Hematopoietic multipotent progenitor cell treated with erythropoietin and hydrocortisone succinate and interleukin-3 and kit ligand, for 6 days (in vitro differentiated cells): ENCODE results near the gene NLN.
A peak's percentile ranks its signal among the peaks of the same experiment; 100 is the strongest.
"Not testable (repeated sequence)": the region's sequence is repeated elsewhere in the genome, so short reads cannot be mapped to it uniquely, and the experiment has no call there.

Source experiments
- DNase-seq: peaks from one replicate; pipeline ENCODE4 v3.0.0-alpha.2; 2015

Gene NLN

DNA sequence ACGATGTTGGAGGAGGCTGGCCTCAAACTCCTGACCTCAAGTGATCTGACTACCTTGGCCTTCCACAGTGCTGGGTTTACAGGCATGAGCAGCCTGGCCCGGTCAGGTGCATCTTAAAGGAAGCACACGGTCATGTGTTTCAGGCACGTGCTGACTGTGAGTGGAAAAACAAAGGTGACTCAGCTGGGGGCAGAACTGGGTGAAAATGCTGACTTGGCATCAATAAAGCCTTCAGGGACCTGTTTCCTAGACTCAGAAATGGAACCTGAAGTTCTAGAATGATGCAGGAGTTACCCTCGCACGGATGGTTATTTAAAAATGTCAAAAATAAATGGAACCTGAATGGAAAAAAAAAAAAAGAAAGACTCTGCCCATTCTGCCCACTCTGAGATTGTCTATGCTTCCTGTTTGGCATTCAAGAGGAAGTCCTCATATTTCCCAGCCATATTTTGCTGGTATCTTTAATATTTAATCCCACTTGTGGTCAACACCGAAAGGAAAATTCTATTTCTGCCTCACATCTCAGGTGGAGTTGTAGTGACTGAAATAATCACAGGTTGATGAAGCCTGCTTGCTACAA, 12.3 kb downstream of the NLN start:
- not testable (repeated sequence) for DNase-seq

DNA sequence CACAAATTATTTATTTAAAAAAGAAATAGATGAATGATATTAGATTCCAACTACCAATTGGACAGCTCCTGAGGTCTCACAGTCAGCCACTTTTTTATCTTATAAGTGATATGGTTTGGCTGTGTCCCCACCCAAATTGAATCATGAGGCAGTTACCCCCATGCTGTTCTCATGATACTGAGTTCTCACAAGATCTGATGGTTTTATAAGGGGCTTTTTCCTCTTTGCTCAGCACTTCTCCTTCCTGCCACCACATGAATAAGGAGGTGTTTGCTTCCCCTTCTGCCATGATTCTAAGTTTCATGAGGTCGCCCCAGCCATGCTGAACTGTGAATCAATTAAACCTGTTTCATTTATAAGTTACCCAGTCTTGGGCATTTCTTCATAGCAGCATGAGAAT, 12.9 kb downstream of the NLN start:
- peak; percentile 56 for DNase-seq

DNA sequence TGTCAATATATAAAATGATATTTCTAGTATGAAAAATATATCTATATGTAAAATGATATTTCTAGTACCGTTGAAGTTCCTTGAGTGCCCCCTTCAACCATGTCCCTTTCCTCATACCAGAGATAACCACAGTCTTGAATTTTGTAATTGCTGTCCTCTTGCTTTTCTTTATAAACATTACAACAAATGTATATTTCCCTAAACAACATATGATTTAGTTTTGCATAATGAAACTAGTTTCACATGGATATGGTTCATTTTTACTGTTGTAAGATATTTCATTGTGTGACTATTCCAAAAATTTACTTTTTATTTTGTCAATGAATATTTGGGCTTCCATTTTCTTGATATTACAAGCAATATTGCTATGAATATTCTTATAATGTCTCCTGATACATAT, 14.0 kb downstream of the NLN start:
- DNase-seq = no peak

DNA sequence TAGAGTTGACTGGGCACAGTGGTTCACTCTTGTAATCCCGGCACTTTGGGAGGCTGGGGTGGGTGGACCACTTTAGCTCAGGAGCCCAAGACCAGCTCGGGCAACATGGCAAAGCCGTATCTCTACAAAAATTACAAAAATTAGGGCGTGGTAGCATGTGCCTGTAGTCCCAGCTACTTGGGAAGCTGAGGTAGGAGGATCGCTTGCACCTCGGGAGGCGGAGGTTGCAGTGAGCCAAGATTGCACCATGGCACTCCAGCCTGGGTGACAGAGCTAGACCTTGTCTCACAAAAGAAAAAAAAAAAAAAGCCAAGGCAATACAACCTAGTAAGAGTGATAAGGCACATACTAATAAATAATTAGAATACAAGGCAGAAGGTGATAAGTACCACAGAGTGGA, 15.8 kb downstream of the NLN start:
- DNase-seq = no peak

DNA sequence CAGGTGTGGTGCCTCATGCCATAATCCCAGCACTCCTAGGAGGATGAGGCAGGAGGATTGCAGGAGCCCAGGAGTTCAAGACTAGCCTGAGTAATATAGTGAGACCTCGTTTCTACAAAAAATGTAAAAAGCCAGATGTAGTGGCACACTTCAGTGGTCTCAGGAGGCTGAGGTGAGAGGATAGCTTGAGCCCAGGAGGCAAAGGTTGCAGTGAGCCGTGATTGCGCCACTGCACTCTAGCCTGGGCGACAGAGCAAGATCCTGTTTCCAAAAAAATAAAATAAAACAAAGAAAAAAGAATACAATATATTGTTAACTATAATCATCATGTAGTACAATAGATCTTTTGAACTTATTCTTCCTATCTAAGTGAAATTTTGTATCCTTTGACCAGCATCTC, 16.3 kb downstream of the NLN start:
- no peak for DNase-seq

DNA sequence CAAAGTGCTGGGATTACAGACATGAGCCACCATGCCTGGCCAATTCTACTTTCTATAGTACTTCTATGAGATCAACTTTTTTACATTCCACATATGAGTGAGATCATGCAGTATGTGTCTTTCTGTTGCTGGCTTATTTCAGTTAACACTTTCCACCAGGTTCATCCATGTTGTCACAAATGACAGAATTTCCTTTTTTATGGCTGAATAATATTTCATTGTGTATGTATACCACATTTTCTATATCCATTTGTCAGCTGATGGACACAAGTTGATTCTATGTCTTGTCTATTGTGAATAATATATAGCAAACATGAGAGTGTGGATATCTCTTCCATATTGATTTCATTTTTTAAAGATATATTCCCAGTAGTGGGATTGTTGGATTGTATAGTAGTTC, 17.2 kb downstream of the NLN start:
- no peak for DNase-seq

DNA sequence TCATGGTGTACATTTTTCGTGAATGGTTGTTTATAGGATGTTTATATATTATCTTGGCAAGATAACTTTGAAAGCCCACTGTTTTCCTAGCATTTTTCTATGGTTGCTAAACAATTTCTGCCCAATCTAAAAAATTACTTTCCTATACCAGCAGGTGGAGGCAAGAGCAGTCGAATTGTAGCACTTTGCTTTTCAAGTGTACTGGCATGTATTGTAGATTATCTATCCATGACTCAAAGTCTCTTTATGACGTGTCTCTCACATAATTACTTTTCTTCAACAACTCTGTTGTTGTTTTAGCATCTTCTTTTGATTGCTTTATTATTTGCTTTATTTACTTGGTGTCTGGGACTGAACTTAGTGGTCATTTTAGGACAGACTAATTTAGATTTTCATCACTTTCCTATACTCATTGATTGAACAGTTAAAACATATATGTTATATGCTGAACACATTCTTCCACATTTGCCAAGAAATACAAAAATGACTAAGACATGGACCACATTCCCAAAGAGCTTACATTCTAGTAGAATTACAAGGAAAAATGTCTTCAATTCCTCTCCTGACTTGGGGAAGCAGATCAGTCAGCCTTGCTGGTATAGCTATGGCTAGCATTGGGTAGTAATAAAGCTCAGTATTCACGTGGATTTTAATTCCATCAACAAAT, 20.7 kb downstream of the NLN start:
- DNase-seq = peak; percentile 87

DNA sequence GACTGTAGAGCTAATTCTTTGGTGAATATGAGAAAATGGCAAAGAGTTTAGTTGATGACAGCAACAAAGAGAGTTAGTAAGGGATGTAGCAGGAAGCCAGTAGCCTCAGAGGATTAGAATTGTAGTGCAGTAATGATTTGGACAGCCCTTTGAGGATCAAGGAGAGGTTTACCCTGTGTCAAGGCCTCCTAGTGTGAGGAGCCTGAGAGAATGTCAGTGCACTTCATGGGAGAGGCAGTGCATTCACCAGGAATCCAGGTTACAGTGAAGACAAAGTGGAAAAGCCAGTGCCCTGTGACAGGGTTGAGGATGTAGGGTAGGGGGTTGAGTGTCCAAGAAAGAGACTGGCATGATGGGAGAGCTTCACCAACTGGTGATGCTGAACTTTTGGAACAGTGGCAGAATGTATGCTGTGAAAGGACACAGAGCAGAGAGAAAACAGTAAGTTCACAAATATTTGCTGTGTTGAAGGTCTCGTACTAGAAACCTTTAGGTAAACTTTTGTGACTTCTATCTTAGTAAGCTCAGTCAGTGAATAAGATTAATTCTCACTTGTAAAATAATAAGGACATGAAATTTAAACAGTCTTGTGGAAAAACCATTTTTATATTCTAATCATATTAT, 27.3 kb downstream of the NLN start:
- DNase-seq = no peak

DNA sequence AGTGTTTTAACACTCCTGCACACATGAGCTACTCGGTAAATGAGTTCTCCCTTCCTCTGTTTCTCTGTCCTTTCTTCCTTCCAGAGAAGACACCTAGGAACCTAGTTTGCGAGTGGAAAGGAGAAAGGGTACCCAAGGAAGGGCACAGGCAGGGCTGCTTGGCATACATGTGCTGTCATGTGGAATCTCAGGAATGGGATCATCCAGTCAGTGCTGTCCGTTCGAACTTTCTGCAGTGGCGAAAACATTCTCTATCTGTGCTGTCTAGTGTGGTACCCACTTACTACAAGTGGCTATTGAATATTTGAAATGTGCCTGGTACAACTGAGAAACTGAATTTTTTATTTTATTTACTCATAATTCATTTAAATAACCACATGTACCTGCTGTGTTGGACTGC, 28.0 kb downstream of the NLN start:
- no peak for DNase-seq

DNA sequence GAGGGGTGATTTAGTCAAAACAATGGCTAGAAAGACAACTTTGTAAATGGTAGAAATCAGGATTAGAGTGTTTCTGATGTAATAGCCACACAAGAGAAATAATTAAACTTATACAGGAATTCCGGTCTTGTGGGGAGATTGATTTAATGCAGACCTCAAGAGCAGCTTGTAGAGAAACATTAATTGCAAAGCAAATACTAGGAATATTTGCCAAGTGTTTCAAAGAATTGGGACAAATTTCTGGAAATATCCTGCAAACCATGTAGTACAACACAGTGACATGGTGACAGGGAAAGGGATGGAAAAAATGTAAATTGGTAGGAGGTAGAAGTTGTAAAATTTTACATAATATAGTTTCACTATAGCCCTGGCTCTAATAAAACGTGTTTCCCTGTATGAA, 28.9 kb downstream of the NLN start:
- DNase-seq = no peak

DNA sequence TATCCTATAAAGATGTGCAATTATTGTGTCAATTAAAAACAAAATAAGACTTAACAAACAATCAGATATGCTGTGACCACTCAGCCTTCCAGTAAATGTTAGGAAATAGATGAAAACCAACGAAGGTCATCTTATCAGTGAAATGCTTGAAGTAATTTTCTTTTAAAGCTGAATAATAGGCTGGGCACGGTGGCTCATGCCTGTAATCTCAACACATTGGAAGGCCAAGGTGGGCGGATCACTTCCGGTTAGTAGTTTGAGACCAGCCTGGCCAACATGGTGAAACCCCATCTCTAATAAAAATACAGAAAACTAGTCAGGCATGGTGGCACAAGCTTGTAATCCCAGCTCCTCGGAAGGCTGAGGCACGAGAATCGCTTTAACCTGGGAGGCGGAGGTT, 31.2 kb downstream of the NLN start:
- no peak for DNase-seq

DNA sequence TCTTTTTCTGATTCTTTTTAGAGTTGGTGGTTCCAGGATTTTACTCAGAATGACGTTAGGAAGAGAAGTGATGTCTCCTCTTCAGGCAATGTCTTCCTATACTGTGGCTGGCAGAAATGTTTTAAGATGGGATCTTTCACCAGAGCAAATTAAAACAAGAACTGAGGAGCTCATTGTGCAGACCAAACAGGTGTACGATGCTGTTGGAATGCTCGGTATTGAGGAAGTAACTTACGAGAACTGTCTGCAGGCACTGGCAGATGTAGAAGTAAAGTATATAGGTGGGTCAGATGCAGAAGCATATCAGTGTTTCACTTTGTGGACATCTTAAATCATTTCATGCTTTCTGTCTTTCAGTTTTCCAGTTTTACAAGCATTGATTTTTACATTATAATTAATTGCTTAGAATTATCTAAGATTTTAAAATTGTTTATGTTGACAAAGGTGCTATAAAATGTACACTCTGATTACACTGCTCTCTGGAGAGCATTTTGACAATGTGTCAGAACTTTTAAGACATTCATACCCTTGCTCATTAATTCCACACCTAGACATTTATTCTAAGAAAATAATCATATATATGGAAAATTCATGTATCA, 36.6 kb downstream of the NLN start:
- no peak for DNase-seq

DNA sequence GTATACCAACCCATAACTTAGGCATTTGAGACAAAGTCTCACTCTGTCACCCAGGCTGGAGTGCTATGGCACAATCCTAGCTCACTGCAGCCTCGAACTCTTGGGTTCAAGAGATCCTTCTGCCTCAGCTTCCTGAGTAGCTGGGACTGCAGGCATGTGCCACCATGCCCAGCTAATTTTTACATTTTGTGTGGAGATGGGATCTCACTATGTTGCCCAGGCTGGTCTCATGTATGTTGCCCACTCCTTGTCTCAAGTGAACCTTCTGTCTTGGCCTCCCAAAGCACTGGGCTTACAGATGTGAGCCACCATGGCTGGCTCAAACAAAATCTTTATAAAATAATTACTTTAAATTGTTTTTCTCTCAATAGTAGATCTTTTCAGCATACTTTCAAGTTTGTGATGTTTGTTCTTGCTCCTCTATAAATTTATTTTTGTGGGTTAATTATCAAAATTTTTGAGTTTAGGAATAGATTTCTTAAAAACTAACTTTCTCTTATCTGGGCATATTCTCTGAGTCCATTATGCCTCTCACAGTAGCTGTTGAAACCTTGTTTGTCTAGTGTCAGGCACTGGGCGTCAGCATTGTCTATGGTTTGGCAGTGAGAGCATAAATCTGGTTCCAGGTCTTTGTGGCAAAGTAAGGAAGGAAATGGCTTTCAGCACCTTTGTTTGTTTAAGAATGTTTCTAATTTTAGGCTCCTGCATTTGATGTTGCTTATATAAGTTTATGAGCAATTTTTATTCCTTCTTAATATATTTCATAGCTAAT, 38.7 kb downstream of the NLN start:
- no peak for DNase-seq

DNA sequence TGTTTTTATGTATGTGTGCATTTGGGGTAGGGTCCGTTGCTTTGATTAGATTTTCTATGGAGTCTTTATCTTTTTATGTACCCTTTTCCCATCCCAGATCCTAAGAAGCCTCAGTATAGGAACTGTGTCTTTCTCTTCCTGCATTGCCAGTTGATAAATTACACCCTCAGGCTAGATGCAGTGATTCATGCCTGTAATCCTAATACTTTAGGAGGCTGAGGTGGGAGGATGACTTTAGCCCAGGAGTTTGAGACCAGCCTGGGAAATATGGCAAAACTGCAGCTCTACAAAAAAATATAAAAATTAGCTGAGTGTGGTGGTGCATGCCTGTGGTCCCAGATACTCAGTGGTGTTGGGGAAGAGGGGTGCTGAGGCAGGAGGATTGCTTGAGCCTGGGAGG, 40.2 kb downstream of the NLN start:
- no peak for DNase-seq

DNA sequence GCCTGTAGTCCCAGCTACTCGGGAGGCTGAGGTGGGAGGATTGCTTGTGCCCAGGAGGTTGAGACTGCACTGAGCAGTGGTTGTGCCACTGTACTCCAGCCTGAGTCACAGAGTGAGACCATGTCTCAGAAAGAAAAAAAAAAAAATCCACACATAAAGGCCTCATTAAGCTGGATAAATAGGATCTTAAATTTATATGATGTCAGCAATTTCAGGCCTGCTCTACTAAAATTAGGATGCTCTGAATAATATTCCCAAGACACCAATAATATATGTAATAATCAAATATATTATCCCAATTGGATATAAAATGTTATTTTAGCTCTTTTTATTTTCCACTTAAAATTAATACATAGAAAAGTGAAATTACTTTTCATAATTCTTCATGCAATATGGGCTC, 43.6 kb downstream of the NLN start:
- no peak for DNase-seq

DNA sequence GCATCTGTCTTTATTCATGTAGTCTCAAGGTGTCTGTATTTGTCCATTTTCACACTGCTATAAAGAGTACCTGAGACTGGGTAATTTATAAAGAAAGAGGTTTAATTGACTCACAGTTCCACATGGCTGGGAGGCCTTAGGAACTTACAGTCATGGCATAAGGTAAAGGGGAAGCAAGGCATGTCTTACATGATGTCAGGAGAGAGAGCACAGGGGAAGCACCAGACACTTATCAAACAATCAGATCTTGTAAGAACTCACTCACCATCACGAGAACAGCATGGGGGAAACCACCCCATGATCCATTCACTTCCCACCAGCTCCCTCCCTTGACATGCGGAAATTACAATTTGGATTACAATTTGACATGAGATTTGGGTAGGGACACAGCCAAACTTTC, 44.2 kb downstream of the NLN start:
- no peak for DNase-seq

DNA sequence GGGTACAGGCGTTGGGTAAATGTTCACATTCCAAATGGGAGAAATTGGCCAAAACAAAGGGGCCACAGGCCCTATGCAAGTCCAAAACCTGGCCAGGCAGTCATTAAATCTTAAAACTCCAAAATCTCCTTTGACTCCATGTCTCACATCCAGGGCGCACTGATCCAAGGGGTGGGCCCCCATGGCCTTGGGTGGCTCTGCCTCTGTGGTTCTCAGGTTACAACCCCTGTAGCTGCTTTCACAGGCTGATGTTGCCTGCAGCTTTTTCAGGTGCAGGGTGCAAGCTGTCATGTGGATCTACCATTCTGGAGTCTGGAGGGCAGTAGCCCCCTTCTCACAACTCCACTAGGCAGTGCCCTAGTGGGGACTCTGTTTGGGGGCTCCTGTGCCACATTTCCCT, 44.8 kb downstream of the NLN start:
- DNase-seq = no peak

DNA sequence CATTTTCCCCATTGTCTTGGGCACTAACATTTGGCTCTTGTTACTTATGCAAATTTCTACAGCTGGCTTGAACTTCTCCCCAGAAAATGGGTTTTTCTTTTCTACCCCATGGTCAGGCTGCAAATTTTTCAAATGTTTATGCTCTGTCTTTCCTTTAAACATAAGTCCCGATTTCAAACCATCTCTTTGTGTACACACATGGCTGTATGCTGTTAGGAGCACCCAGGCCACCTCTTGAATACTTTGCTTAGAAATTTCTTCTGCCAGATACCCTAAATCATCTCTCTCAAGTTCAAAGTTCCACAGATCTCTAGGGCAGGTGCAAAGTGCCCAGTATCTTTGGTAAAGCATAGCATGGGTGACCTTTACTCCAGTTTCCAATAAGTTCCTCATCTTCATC, 45.6 kb downstream of the NLN start:
- no peak for DNase-seq

DNA sequence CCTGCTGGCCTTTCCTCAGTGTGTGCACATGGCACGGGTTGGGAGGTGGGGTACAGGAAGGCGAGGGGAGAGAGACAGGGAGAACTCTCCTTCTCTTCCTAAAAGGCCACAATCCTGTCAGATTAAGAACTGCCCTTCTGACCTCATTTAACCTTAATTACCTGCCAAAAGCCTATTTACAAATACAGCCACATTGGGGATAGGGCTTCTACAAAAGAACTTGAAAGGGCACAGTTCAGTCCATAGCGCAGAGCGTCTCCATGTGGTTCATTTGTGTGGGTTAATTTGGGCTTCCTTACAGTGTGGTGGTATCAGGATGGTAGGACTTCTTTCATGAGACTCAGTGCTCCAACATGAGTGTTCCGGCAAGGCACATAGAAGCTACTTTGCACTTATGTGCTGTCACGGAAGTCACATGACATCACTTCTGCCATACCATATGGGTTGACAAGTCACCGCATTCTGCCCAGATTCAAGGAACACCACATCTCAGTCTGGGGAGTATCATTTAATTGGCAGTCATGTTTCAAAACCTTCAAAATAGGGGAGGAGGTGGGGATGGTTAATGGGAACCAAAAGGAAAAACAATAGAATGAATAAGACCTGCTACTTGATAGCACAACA, 46.8 kb downstream of the NLN start:
- DNase-seq = no peak

DNA sequence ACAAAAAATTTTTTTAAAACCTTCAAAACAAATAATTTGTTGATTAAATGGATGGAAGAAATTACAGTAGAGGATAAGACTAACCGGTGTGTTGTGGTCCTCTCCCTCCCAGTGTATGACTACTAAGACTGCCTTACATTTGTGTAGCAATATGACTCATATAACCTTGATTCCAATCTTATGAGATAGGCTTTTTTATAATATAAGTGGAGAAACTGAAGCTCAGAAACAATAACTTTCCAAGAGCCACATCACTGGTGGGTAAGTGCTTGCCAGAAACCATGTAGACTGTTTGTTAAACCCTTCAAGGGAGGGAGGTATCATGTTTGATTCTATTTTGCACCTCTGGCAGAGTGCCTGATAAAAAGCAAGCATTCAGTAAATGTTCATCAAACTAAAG, 47.5 kb downstream of the NLN start:
- DNase-seq = no peak

DNA sequence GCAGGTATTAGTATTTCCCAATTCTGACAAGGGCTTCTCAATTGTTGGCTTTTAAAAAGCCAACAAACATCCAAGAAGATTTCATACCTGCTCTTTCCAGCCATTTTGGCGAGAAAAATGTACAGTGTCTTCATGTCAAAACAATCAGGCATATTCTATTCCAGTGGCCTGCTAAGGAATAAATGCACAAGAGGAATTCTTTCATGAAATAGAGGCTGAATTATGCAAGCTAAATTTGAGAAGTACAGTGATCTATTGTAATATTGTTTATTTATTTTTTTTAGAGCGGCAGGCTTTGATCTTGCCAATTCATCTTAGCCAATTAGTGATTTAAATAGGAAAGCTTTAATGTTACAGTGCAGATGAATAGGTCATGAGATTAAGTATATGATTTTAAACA, 49.3 kb downstream of the NLN start:
- no peak for DNase-seq

DNA sequence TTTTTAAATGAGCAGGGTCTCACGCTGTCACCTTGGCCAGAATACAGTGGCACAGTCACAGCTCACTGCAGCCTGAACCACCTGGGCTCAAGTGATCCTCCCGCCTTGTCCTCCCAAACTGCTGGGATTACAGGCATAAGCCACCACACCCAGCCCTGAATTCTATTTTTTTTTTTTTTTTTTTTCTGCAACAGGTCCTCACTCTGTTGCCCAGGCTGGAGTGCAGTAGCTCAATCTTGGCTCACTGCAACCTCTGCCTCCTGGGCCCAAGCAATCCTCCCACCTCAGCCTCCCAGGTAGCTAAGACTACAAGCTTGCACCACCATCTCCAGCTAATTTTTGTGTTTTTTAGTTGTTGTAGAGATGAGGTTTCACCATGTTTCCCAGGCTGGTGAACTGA, 51.0 kb downstream of the NLN start:
- not testable (repeated sequence) for DNase-seq

DNA sequence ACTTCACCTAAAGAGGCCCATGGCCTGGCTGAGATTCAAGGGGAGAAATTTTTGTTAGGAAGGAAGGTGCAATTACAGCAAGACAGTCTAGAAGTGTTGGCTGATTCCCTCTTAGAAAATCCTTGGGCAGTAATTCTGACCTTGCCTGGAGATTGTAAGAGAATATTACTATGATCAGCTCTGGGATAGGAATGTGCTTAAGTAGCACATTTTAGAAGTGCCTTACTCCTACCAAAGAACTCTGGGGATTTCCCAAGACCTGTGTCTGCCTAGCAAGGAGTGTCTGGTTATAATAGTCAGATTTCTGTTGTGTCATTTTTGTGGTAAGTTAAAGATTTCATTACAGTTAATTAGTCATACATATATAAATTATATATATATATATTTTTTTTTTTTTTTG, 52.3 kb downstream of the NLN start:
- DNase-seq = no peak
